PC-3 (cell line): ENCODE results near the gene TOR1B.

Experiments
- EZH2phosphoT487 ChIP-seq: fragments of 300-600 bp; sonication (generic); IDR thresholded peaks from 2 replicates; pipeline ENCODE4 v1.6.1; 2018; ENCODE audit warnings: mild to moderate bottlenecking, antibody characterized with exemption, low read length, borderline replicate concordance
- TF ChIP-seq, protein P1 (sequence below): fragments of 300-600 bp; sonication (generic); conservative IDR thresholded peaks from 2 replicates; pipeline ENCODE4 v1.5.1; 2017; ENCODE audit warnings: antibody characterized with exemption, low read depth, mild to moderate bottlenecking, low read length

- TF ChIP-seq, protein P1, sequence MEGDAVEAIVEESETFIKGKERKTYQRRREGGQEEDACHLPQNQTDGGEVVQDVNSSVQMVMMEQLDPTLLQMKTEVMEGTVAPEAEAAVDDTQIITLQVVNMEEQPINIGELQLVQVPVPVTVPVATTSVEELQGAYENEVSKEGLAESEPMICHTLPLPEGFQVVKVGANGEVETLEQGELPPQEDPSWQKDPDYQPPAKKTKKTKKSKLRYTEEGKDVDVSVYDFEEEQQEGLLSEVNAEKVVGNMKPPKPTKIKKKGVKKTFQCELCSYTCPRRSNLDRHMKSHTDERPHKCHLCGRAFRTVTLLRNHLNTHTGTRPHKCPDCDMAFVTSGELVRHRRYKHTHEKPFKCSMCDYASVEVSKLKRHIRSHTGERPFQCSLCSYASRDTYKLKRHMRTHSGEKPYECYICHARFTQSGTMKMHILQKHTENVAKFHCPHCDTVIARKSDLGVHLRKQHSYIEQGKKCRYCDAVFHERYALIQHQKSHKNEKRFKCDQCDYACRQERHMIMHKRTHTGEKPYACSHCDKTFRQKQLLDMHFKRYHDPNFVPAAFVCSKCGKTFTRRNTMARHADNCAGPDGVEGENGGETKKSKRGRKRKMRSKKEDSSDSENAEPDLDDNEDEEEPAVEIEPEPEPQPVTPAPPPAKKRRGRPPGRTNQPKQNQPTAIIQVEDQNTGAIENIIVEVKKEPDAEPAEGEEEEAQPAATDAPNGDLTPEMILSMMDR: no peak
- no peak for TF ChIP-seq EZH2phosphoT487
Observed at GRCh38 chr9:129851821-129852220, 48.8 kb downstream of the TOR1B start.
